Activated CD4-positive, alpha-beta T cell treated with anti-CD3 and anti-CD28 coated beads for 36 hours (primary cell): Measurements from ENCODE around the gene SHOC2. TPM values are rescaled to one million over a fixed set of nuclear protein-coding genes. Genes with fewer than 3 reads are reported as not detected.

Source experiments
- ATAC-seq: fragments of 200-7000 bp; cut with Tn5 transposase; one replicate; pipeline ENCODE4 v1.10.0; 2021; ENCODE audit warnings: mild to moderate bottlenecking, moderate library complexity
- CTCF ChIA-PET: fragments of 350-600 bp; sonication (Branson Sonifier 250); formaldehyde crosslinking; loops from one replicate; lab custom pipeline; 2021; ENCODE audit warnings: antibody characterized with exemption; lab: Charles Lee
- POLR2A ChIA-PET: fragments of 350-600 bp; sonication (Branson Sonifier 250); formaldehyde crosslinking; loops from one replicate; lab custom pipeline; 2021; ENCODE audit warnings: antibody characterized with exemption, inconsistent platforms; lab: Charles Lee
- DNase-seq: peaks from one replicate; pipeline ENCODE4 v3.0.0-alpha.2; 2020
- H3K27ac Mint-ChIP-seq: one replicate; pipeline ENCODE4 v1.8.0; 2021; ENCODE audit warnings: mixed read lengths
- H3K27me3 Mint-ChIP-seq: one replicate; pipeline ENCODE4 v1.8.0; 2021; ENCODE audit warnings: mixed read lengths
- H3K36me3 Mint-ChIP-seq: one replicate; pipeline ENCODE4 v1.8.0; 2021; ENCODE audit warnings: low read depth, mixed read lengths
- H3K4me1 Mint-ChIP-seq: one replicate; pipeline ENCODE4 v1.8.0; 2021; ENCODE audit warnings: mixed read lengths
- H3K4me3 Mint-ChIP-seq: one replicate; pipeline ENCODE4 v1.8.0; 2021; ENCODE audit warnings: mild to moderate bottlenecking, moderate library complexity, mixed read lengths
- H3K9me3 Mint-ChIP-seq: one replicate; pipeline ENCODE4 v1.8.0; 2021; ENCODE audit warnings: low read depth, mixed read lengths
- intact Hi-C, 2 experiments: fragments of 100-400 bp; cut with DNase I in 1 of 2; cut with micrococcal nuclease in 1 of 2; formaldehyde crosslinking; loops; one replicate each; pipeline versions ENCODE4 v1.14.2 to v1.15.1; 2022 to 2024; cut with DNase I, micrococcal nuclease
- total RNA-seq, 2 experiments: library from RNA; stranded (reverse); gene quantifications; one replicate each; pipeline ENCODE4 v1.2.3, GENCODE V29; 2021

Gene SHOC2
- total RNA-seq, 2 experiments from 2014 or later, result 31.3 to 40.4 TPM

- H3K4me3 Mint-ChIP-seq, result peak overlapping the region; percentile 30
Measured at GRCh38 chr10:110980807-110981206, 61.4 kb downstream of the SHOC2 start.

GRCh38 chr10:110983466-110983865 is 64.1 kb downstream of the SHOC2 start:
- Mint-ChIP-seq H3K27ac (no peak overlapping the region), H3K36me3 (peaks cover 24% of the 10 kb centered on the region), H3K4me3 (no peak overlapping the region), H3K27me3 (no peaks in the 10 kb centered on the region), H3K4me1 (peaks cover 42% of the 10 kb centered on the region), H3K9me3 (peaks cover 8% of the 10 kb centered on the region)
- DNase-seq, result no peak
- ATAC-seq, result peak; percentile 71
- CTCF ChIA-PET, result interaction anchor here (0.6 to 0.7 kb wide), 2 partner anchors 30 to 999 kb away, joined by 3 read pairs; no protein-coding TSS in a partner anchor
- POLR2A ChIA-PET, result no interaction called here
- intact Hi-C loops, result no loop called here

More at GRCh38 chr10:110980807-110981206, 61.4 kb downstream of the SHOC2 start:
- Mint-ChIP-seq H3K36me3 (peaks cover 26% of the 10 kb centered on the region), H3K27ac (peak overlapping the region; percentile 74), H3K27me3 (no peaks in the 10 kb centered on the region), H3K9me3 (peaks cover 8% of the 10 kb centered on the region), H3K4me1 (peaks cover 56% of the 10 kb centered on the region)
- ChIA-PET POLR2A (no interaction called here), CTCF (no interaction called here)
- ATAC-seq (peak; percentile 73), DNase-seq (no peak)
- intact Hi-C loops, result no loop called here

GRCh38 chr10:110985497-110986275 is 66.3 kb downstream of the SHOC2 start:
- no peaks in the 10 kb centered on the region for H3K27me3 Mint-ChIP-seq
- no peak for ATAC-seq
- H3K4me1 Mint-ChIP-seq, result peaks cover 32% of the 10 kb centered on the region
- no peak overlapping the region for H3K4me3 Mint-ChIP-seq
- H3K36me3 Mint-ChIP-seq, result peaks cover 29% of the 10 kb centered on the region
- DNase-seq, result no peak
- peaks cover 1% of the 10 kb centered on the region for H3K9me3 Mint-ChIP-seq
- POLR2A ChIA-PET, result no interaction called here
- no peak overlapping the region for H3K27ac Mint-ChIP-seq
- CTCF ChIA-PET, result interaction anchor here (1.2 kb wide), 1 partner anchor 10 kb away, joined by 5 read pairs; no protein-coding TSS in a partner anchor
- intact Hi-C loops, result no loop called here

- no peak overlapping the region for H3K27ac Mint-ChIP-seq
- ATAC-seq, result no peak
- H3K4me1 Mint-ChIP-seq, result peaks cover 44% of the 10 kb centered on the region
- CTCF ChIA-PET, result no interaction called here
- H3K9me3 Mint-ChIP-seq, result no peaks in the 10 kb centered on the region
- intact Hi-C loops, result no loop called here
- POLR2A ChIA-PET, result no interaction called here
- no peaks in the 10 kb centered on the region for H3K27me3 Mint-ChIP-seq
- DNase-seq, result no peak
- peaks cover 26% of the 10 kb centered on the region for H3K36me3 Mint-ChIP-seq
- H3K4me3 Mint-ChIP-seq, result no peak overlapping the region
Measured at GRCh38 chr10:110989016-110989415, 69.6 kb downstream of the SHOC2 start.

- peaks cover 28% of the 10 kb centered on the region for H3K36me3 Mint-ChIP-seq
- peak overlapping the region; percentile 47 for H3K4me3 Mint-ChIP-seq
- H3K9me3 Mint-ChIP-seq, result no peaks in the 10 kb centered on the region
- H3K27ac Mint-ChIP-seq, result peak overlapping the region; percentile 13
- ChIA-PET CTCF (interaction anchor here (0.6 to 2.4 kb wide), 9 partner anchors 11 to 246 kb away, joined by 3 to 6 read pairs (median 3); no protein-coding TSS in a partner anchor), POLR2A (interaction anchor here (1.0 kb wide), 2 partner anchors 13 to 73 kb away, joined by 4 to 5 read pairs; partner anchors contain the start of gene BBIP1)
- no peak for DNase-seq
- intact Hi-C loops, result loop anchor here (2.0 to 10.0 kb wide), 4 partner anchors 73 to 247 kb away; partner anchors contain the start of genes BBIP1 (in 1 of the 2) and SHOC2 (in 1 of the 2)
- H3K27me3 Mint-ChIP-seq, result no peaks in the 10 kb centered on the region
- no peak for ATAC-seq
- peaks cover 45% of the 10 kb centered on the region for H3K4me1 Mint-ChIP-seq
Measured at GRCh38 chr10:110992006-110992800, 72.8 kb downstream of the SHOC2 start.

GRCh38 chr10:110993024-110993693 is 73.8 kb downstream of the SHOC2 start:
- H3K4me1 Mint-ChIP-seq, result peaks cover 45% of the 10 kb centered on the region
- peak overlapping the region; percentile 13 for H3K27ac Mint-ChIP-seq
- ATAC-seq, result peak; percentile 97
- H3K4me3 Mint-ChIP-seq, result peak overlapping the region; percentile 47
- ChIA-PET POLR2A (interaction anchor here (0.6 to 1.0 kb wide), 3 partner anchors 14 to 74 kb away, joined by 4 to 5 read pairs (median 4); partner anchors contain the start of gene BBIP1), CTCF (interaction anchor here (0.9 to 2.4 kb wide), 6 partner anchors 10 to 219 kb away, joined by 3 to 6 read pairs (median 3); no protein-coding TSS in a partner anchor)
- no peaks in the 10 kb centered on the region for H3K27me3 Mint-ChIP-seq
- H3K36me3 Mint-ChIP-seq, result peaks cover 26% of the 10 kb centered on the region
- intact Hi-C loops, result loop anchor here (1.0 to 10.0 kb wide), 6 partner anchors 74 to 248 kb away; partner anchors contain the start of genes BBIP1 (in 2 of the 2) and SHOC2 (in 2 of the 2)
- peak; percentile 24 for DNase-seq
- H3K9me3 Mint-ChIP-seq, result no peaks in the 10 kb centered on the region

GRCh38 chr10:110994406-110995086 is 75.1 kb downstream of the SHOC2 start:
- POLR2A ChIA-PET, result no interaction called here
- ATAC-seq (no peak), DNase-seq (no peak)
- intact Hi-C loops, result loop anchor here (5.0 to 10.0 kb wide), 3 partner anchors 92 to 250 kb away; no protein-coding TSS in a partner anchor
- H3K36me3 Mint-ChIP-seq, result peaks cover 22% of the 10 kb centered on the region
- peaks cover 41% of the 10 kb centered on the region for H3K4me1 Mint-ChIP-seq
- no peaks in the 10 kb centered on the region for H3K27me3 Mint-ChIP-seq
- H3K4me3 Mint-ChIP-seq, result no peak overlapping the region
- no peaks in the 10 kb centered on the region for H3K9me3 Mint-ChIP-seq
- CTCF ChIA-PET, result no interaction called here
- H3K27ac Mint-ChIP-seq, result no peak overlapping the region

GRCh38 chr10:110995301-110995700 is 75.9 kb downstream of the SHOC2 start:
- Mint-ChIP-seq H3K36me3 (peaks cover 17% of the 10 kb centered on the region), H3K4me1 (peaks cover 38% of the 10 kb centered on the region), H3K9me3 (no peaks in the 10 kb centered on the region), H3K27me3 (no peaks in the 10 kb centered on the region), H3K27ac (no peak overlapping the region), H3K4me3 (no peak overlapping the region)
- CTCF ChIA-PET, result interaction anchor here (1.0 to 1.6 kb wide), 6 partner anchors 11 to 323 kb away, joined by 3 to 5 read pairs (median 3); no protein-coding TSS in a partner anchor
- no peak for ATAC-seq
- POLR2A ChIA-PET, result no interaction called here
- DNase-seq, result no peak
- intact Hi-C loops, result loop anchor here in 1 of 2 experiments (10.0 kb wide), 1 partner anchor 250 kb away; no protein-coding TSS in a partner anchor

- H3K9me3 Mint-ChIP-seq, result no peaks in the 10 kb centered on the region
- H3K4me3 Mint-ChIP-seq, result no peak overlapping the region
- H3K4me1 Mint-ChIP-seq, result peaks cover 30% of the 10 kb centered on the region
- H3K36me3 Mint-ChIP-seq, result peaks cover 15% of the 10 kb centered on the region
- intact Hi-C loops, result loop anchor here in 1 of 2 experiments (10.0 kb wide), 1 partner anchor 251 kb away; no protein-coding TSS in a partner anchor
- H3K27me3 Mint-ChIP-seq, result no peaks in the 10 kb centered on the region
- ChIA-PET POLR2A (no interaction called here), CTCF (interaction anchor here (1.0 to 1.6 kb wide), 6 partner anchors 10 to 324 kb away, joined by 3 to 5 read pairs (median 3); no protein-coding TSS in a partner anchor)
- DNase-seq (no peak), ATAC-seq (no peak)
- H3K27ac Mint-ChIP-seq, result no peak overlapping the region
Measured at GRCh38 chr10:110996256-110996655, 76.9 kb downstream of the SHOC2 start.

GRCh38 chr10:111004016-111004415 is 84.6 kb downstream of the SHOC2 start:
- Mint-ChIP-seq H3K27ac (no peak overlapping the region), H3K4me3 (no peak overlapping the region), H3K9me3 (no peaks in the 10 kb centered on the region), H3K36me3 (peaks cover 20% of the 10 kb centered on the region), H3K4me1 (peaks cover 3% of the 10 kb centered on the region), H3K27me3 (no peaks in the 10 kb centered on the region)
- POLR2A ChIA-PET, result no interaction called here
- DNase-seq, result peak; percentile 23
- peak; percentile 96 for ATAC-seq
- CTCF ChIA-PET, result interaction anchor here (1.4 to 1.8 kb wide), 2 partner anchors 11 to 258 kb away, joined by 3 to 4 read pairs; no protein-coding TSS in a partner anchor
- intact Hi-C loops, result no loop called here
